HG03175 (cell line): Measurements from ENCODE around the gene PICK1.
"Not testable (repeated sequence)": the region's sequence is repeated elsewhere in the genome, so short reads cannot be mapped to it uniquely, and the experiment has no call there.

ENCODE experiments used
- ATAC-seq: cut with Tn5 transposase; IDR thresholded peaks from one replicate; pipeline ENCODE4 v1.9.1; 2021; ENCODE audit warnings: mild to moderate bottlenecking, moderate library complexity; ENCODE audit not compliant: unreplicated experiment

The PICK1 gene

GRCh38 chr22:38030311-38031133 is 26.7 kb upstream of the PICK1 start:
- no peak for ATAC-seq

- no peak for ATAC-seq
Measured at GRCh38 chr22:38031491-38031890, 25.7 kb upstream of the PICK1 start.

- ATAC-seq: no peak
Measured at GRCh38 chr22:38032681-38033521, 24.3 kb upstream of the PICK1 start.

GRCh38 chr22:38033522-38034277 is 23.5 kb upstream of the PICK1 start:
- ATAC-seq: no peak

GRCh38 chr22:38034278-38034882 is 22.8 kb upstream of the PICK1 start:
- no peak for ATAC-seq

GRCh38 chr22:38034884-38035529 is 22.2 kb upstream of the PICK1 start:
- ATAC-seq: no peak

GRCh38 chr22:38035530-38035885 is 21.7 kb upstream of the PICK1 start:
- ATAC-seq: no peak

- ATAC-seq: no peak
Measured at GRCh38 chr22:38036392-38037062, 20.7 kb upstream of the PICK1 start.

- not testable (repeated sequence) for ATAC-seq
Measured at GRCh38 chr22:38037367-38038150, 19.6 kb upstream of the PICK1 start.

GRCh38 chr22:38038426-38038825 is 18.8 kb upstream of the PICK1 start:
- ATAC-seq: no peak

- no peak for ATAC-seq
Measured at GRCh38 chr22:38038890-38039812, 18.1 kb upstream of the PICK1 start.

GRCh38 chr22:38040953-38041759 is 16.0 kb upstream of the PICK1 start:
- ATAC-seq: no peak

GRCh38 chr22:38041760-38042487 is 15.3 kb upstream of the PICK1 start:
- no peak for ATAC-seq

GRCh38 chr22:38042488-38042790 is 14.8 kb upstream of the PICK1 start:
- no peak for ATAC-seq

GRCh38 chr22:38043151-38044039 is 13.8 kb upstream of the PICK1 start:
- no peak for ATAC-seq
